Measurements from ENCODE around the gene NTN1. TPM values are rescaled to one million over a fixed set of nuclear protein-coding genes. Genes with fewer than 3 reads are reported as not detected.

The NTN1 gene
- total and polyA plus RNA-seq, 2 of the 13 experiments (the other 11 are each of a cell fraction or from before 2014, with no cell fraction given): 0.04 to 0.05 TPM

DNA sequence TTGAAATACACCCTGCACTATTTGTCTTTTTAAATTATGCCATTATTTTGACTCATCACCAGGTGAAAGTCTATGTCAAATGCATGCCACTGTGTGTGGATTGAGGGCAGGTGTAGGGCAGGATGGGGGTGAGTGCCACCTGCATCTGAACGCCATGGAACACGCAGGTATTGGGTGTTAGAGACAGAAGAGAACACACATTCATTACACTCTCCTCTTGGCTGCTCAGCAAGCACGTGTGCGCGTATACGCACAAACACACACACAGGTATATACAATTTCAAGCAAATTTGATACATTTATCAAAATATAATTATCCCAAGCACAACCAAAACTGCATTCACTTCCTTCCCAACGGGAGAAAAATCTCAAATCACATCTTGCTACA, 268.9 kb downstream of the NTN1 start:
- intact Hi-C loops (cut with micrococcal nuclease; ENCODE audit: unreplicated experiment): loop anchor here (10.0 kb wide), 1 partner anchor 235 kb away; no protein-coding TSS in a partner anchor
- no peak for TF ChIP-seq AKAP8 (CRISPR knock-in tag; IDR thresholded peaks at IDR 0.05)
- TF ChIP-seq GATA4 (IDR thresholded peaks at IDR 0.05; ENCODE audit: borderline replicate concordance, low read depth): no peak
- no peak for TF ChIP-seq SAFB2 (CRISPR knock-in tag; IDR thresholded peaks at IDR 0.05; ENCODE audit: borderline replicate concordance, low read depth)
- TF ChIP-seq HOXA3 (CRISPR knock-in tag; IDR thresholded peaks at IDR 0.05): no peak
- TF ChIP-seq NR3C1 (CRISPR knock-in tag; IDR thresholded peaks at IDR 0.05): no peak
- TF ChIP-seq ZKSCAN5 (CRISPR knock-in tag; IDR thresholded peaks at IDR 0.05): no peak
- no peak for TF ChIP-seq HOXA9 (CRISPR knock-in tag; IDR thresholded peaks at IDR 0.05; ENCODE audit: borderline replicate concordance)
- Histone ChIP-seq H3K4me1 (ENCODE audit: insufficient read depth, low read length) (no peaks in the 10 kb centered on the region), H3K79me2 (ENCODE audit: insufficient read depth, low read length) (no peaks in the 10 kb centered on the region), H3K9me3 (ENCODE audit: low read length) (no peaks in the 10 kb centered on the region), H3K36me3 (replicated peaks in 1 of 2; ENCODE audit: control insufficient read depth in 1 of 2, insufficient read depth in 2 of 2, low read length in 2 of 2) (no peaks in the 10 kb centered on the region), H3K9ac (ENCODE audit: insufficient read depth, low read depth, low read length) (no peak overlapping the region), H4K20me1 (ENCODE audit: insufficient read depth, low read length) (no peaks in the 10 kb centered on the region), H3K27ac (ENCODE audit: extremely low read length, insufficient read depth, low read length) (no peak overlapping the region), H3K27me3 (ENCODE audit: control insufficient read depth in 1 of 2, insufficient read depth in 2 of 2, low read length in 2 of 2) (no peaks in the 10 kb centered on the region), H3K4me3 (replicated peaks in 1 of 3; ENCODE audit: insufficient read depth in 1 of 3, low read depth in 2 of 3, low read length in 3 of 3) (no peak overlapping the region), H3K4me2 (ENCODE audit: low read depth, low read length) (no peak overlapping the region), H2AFZ (ENCODE audit: low read length) (no peak overlapping the region)
- WGBS (ENCODE audit: low lambda C conversion rate): 56% methylated on average over 7 of the region's 7 CpGs
- CTCF ChIA-PET (ENCODE audit: low intra/inter-chr PET ratio, low total read pairs): no interaction called here
- no peak for FAIRE-seq
- no peak for DNase-seq (ENCODE audit: low spot score)
- no TSS peak for BruUV-seq (replicated peaks)
- ATAC-seq: no peak
- in situ Hi-C loops (cut with HindIII; ENCODE audit: extremely low pct_ligation_motif_present, low pct_unique_long_range_greater_than_20kb): loop anchor here (25.0 kb wide), 1 partner anchor 303 kb away; no protein-coding TSS in a partner anchor
- POLR2A ChIA-PET: no interaction called here

GRCh38 chr17:9291912-9292560, 270.7 kb downstream of the NTN1 start:
- H3K4me3 ChIP-seq (replicated peaks in 1 of 3; ENCODE audit: insufficient read depth in 1 of 3, low read depth in 2 of 3, low read length in 3 of 3): no peak overlapping the region
- POLR2A ChIA-PET: no interaction called here

More at GRCh38 chr17:9291912-9292560, 270.7 kb downstream of the NTN1 start:
- intact Hi-C loops (cut with micrococcal nuclease; ENCODE audit: unreplicated experiment): loop anchor here (10.0 kb wide), 1 partner anchor 233 kb away; no protein-coding TSS in a partner anchor
- Histone ChIP-seq H3K9me3 (ENCODE audit: low read length) (no peaks in the 10 kb centered on the region), H3K79me2 (ENCODE audit: insufficient read depth, low read length) (no peaks in the 10 kb centered on the region), H3K27me3 (ENCODE audit: control insufficient read depth in 1 of 2, insufficient read depth in 2 of 2, low read length in 2 of 2) (no peaks in the 10 kb centered on the region), H3K27ac (ENCODE audit: extremely low read length, insufficient read depth, low read length) (no peak overlapping the region), H4K20me1 (ENCODE audit: insufficient read depth, low read length) (no peaks in the 10 kb centered on the region), H3K4me1 (ENCODE audit: insufficient read depth, low read length) (no peaks in the 10 kb centered on the region), H2AFZ (ENCODE audit: low read length) (no peak overlapping the region), H3K9ac (ENCODE audit: insufficient read depth, low read depth, low read length) (no peak overlapping the region), H3K36me3 (replicated peaks in 1 of 2; ENCODE audit: control insufficient read depth in 1 of 2, insufficient read depth in 2 of 2, low read length in 2 of 2) (no peaks in the 10 kb centered on the region), H3K4me2 (ENCODE audit: low read depth, low read length) (no peak overlapping the region)
- FAIRE-seq: peak; percentile 76
- BruUV-seq (replicated peaks): no TSS peak
- 23% methylated on average over 8 of the region's 8 CpGs for WGBS (ENCODE audit: low lambda C conversion rate)
- no peak for TF ChIP-seq SNRNP70 (IDR thresholded peaks at IDR 0.05; ENCODE audit: low read depth, low read length)
- no peak for TF ChIP-seq ZBTB1 (CRISPR knock-in tag; IDR thresholded peaks at IDR 0.05; ENCODE audit: borderline replicate concordance)
- TF ChIP-seq ZBTB42 (CRISPR knock-in tag; IDR thresholded peaks at IDR 0.05): no peak
- TF ChIP-seq, protein P1, sequence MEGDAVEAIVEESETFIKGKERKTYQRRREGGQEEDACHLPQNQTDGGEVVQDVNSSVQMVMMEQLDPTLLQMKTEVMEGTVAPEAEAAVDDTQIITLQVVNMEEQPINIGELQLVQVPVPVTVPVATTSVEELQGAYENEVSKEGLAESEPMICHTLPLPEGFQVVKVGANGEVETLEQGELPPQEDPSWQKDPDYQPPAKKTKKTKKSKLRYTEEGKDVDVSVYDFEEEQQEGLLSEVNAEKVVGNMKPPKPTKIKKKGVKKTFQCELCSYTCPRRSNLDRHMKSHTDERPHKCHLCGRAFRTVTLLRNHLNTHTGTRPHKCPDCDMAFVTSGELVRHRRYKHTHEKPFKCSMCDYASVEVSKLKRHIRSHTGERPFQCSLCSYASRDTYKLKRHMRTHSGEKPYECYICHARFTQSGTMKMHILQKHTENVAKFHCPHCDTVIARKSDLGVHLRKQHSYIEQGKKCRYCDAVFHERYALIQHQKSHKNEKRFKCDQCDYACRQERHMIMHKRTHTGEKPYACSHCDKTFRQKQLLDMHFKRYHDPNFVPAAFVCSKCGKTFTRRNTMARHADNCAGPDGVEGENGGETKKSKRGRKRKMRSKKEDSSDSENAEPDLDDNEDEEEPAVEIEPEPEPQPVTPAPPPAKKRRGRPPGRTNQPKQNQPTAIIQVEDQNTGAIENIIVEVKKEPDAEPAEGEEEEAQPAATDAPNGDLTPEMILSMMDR (CRISPR knock-in tag; IDR thresholded peaks at IDR 0.05): peak; percentile 78
- TF ChIP-seq, protein P2, sequence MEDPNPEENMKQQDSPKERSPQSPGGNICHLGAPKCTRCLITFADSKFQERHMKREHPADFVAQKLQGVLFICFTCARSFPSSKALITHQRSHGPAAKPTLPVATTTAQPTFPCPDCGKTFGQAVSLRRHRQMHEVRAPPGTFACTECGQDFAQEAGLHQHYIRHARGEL (CRISPR knock-in tag; IDR thresholded peaks at IDR 0.05): peak; percentile 62; the same call in 1 of the 2 replicates
- peak; percentile 69 for TF ChIP-seq STAG1 (CRISPR knock-in tag; IDR thresholded peaks at IDR 0.05)
- peak; percentile 77 for TF ChIP-seq SMC3 (IDR thresholded peaks at IDR 0.05; ENCODE audit: low read length)
- TF ChIP-seq BRD4 (CRISPR knock-in tag; IDR thresholded peaks at IDR 0.05): no peak
- peak; percentile 64; the same call in 1 of the 2 replicates for TF ChIP-seq RAD21 (CRISPR knock-in tag; IDR thresholded peaks at IDR 0.05)
- in situ Hi-C loops (cut with HindIII; ENCODE audit: extremely low pct_ligation_motif_present, low pct_unique_long_range_greater_than_20kb): loop anchor here (25.0 kb wide), 1 partner anchor 305 kb away; no protein-coding TSS in a partner anchor
- CTCF ChIA-PET (ENCODE audit: low intra/inter-chr PET ratio, low total read pairs): interaction anchor here (1.4 kb wide), 1 partner anchor 298 kb away, joined by 3 read pairs; no protein-coding TSS in a partner anchor
- ATAC-seq: peak; percentile 92
- DNase-seq (ENCODE audit: low spot score): peak; percentile 8

Data from HepG2 (cell line).